Hematopoietic multipotent progenitor cell (in vitro differentiated cells): ENCODE results near the gene IQCM. TPM values are rescaled to one million over a fixed set of nuclear protein-coding genes. Genes with fewer than 3 reads are reported as not detected.
"Not testable (repeated sequence)": the region's sequence is repeated elsewhere in the genome, so short reads cannot be mapped to it uniquely, and the experiment has no call there.

Experiments used
- DNase-seq, 3 donors: peaks; one replicate each; pipeline ENCODE4 v3.0.0-alpha.2; 2011 to 2015; ENCODE audit warnings: low read depth in 2 of 3, low spot score in 2 of 3
- total RNA-seq: library from RNA; depleted of rRNA; stranded (reverse); fragments of >200 nt; gene quantifications from one replicate; pipeline ENCODE4 v1.2.3, GENCODE V29; 2012

The IQCM gene
- total RNA-seq, 1 donor = not detected

DNA sequence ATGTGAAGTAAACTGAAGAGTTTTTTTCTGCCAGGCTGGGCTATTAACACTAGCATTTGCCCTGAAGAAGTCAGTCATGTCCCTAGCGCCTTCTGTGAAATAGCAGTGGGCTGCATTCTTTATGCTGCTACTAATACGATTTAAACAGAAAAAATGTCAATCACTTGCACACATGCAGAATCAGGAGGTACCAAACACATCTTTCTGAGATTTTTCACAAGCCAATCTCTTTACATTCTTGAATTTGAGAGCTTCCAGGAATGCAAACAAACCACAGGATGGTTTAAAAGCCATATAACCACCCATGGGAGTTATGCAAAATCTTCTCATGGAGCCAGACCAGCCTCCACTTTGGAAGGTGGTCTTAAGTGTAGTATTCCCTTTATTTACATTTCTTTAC lies 220.1 kb downstream of the IQCM start:
- DNase-seq = no peak

DNA sequence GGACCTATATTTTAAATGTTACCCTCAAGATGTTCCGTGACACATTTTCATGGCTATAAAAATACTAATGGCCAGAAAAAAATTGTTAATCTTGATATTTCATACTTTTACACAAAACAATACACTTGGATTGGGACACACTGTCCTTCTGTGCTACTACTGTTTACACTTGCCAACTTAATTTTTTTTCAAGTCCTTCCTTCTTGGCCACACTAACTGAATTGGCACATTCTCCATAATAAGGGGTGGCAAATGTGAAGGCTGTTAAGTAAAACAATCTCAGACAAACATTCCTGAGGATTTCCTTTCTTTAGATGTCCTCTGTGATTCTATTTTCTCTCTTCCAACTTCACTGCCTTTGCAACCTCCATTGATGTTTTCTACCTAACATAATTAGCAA lies 225.8 kb downstream of the IQCM start:
- DNase-seq = no peak

DNA sequence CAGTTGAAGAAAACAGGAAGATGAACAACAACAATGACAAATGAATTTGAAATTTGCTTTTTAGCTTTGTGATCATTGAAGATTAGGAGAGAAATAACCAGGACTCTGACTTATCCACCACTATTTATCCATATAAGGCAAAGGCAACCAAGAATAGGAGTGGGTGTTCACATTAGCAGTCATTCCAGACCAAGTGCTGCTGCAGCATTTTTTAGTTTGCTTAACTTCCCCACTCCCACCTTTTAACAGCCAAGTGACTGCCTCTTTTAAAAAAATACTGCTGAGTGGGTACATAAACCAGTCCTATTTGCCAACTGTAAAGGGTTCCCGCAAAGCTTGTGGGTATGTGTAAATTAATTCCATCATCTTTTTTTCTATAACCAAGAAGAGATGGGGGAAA lies 230.9 kb downstream of the IQCM start:
- DNase-seq = no peak

GRCh38 chr4:149574971-149575370 lies 240.7 kb downstream of the IQCM start:
- no peak for DNase-seq

- DNase-seq = no peak
These were observed 242.9 kb downstream of the IQCM start for GRCh38 chr4:149572716-149573115.

DNA sequence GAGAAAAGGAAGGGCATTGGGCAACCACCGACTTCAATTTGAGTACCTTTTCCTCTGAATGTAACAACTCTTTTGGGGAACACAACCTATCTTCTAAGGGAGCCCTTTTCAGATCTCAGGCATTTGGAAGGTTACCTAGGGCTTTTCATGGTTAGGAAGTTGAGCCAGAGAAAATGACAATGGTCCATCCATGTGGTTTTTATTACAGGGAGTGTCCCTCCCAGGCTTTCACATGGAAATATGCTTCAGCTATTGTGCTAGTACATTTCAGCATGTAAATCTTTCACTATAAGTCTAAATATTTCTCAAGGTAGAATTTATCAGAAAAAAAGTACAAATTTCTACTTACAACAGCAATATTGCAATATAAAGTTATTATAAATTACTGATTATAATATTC lies 259.8 kb downstream of the IQCM start:
- DNase-seq = no peak

- DNase-seq = no peak
These were observed 260.5 kb downstream of the IQCM start for GRCh38 chr4:149555146-149555545.

DNA sequence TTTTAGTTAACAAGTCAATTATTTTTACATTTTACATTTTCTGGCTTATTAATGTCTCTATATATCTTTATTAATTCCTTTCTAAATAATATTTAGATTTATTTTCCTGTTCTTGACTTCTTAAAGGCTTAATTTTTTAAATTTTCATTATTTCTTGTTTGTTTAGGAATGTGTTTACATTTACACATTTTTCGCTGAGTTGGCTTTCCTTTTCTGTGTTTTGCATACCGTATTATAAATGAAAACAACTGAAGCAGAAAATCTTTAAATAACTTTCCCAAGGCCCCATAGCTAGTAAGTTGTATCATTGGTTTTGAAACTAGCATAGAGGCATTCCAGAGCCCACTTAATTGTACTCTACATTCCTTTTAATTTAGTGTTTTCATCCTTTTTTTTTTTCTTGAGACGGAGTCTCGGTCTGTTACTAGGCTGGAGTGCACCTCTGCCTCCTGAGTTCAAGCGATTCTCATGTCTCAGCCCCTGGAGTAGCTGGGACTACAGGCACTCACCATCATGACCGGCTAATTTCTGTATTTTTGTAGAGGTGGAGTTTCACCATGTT lies 261.6 kb downstream of the IQCM start:
- no peak for DNase-seq

DNA sequence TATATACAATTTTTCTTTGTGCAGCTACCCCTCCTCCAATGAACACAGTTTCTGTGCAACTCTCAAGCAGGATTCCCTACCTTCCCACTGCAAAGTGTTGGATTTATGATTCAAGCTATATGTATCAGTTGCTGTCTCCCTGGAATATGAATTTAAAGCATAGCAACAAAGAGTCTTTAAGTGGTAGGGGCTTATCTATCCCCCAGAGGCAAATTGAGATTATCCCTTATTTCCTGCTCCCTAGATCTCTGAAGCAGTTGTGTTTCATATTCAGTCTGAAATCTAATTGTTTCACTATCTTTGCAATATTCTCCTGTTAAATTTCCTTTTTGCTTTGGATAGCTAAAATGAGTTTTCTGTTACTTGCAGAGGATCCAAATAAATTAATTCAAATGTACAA lies 263.0 kb downstream of the IQCM start:
- no peak for DNase-seq

GRCh38 chr4:149549911-149550310 lies 265.7 kb downstream of the IQCM start:
- no peak for DNase-seq

- no peak for DNase-seq
These were observed 280.9 kb downstream of the IQCM start for GRCh38 chr4:149534779-149535178.

- DNase-seq = no peak
These were observed 283.8 kb downstream of the IQCM start for GRCh38 chr4:149531861-149532260.

GRCh38 chr4:149523039-149523438 lies 292.6 kb downstream of the IQCM start:
- no peak for DNase-seq

GRCh38 chr4:149521611-149522425 lies 293.8 kb downstream of the IQCM start:
- DNase-seq = no peak

DNA sequence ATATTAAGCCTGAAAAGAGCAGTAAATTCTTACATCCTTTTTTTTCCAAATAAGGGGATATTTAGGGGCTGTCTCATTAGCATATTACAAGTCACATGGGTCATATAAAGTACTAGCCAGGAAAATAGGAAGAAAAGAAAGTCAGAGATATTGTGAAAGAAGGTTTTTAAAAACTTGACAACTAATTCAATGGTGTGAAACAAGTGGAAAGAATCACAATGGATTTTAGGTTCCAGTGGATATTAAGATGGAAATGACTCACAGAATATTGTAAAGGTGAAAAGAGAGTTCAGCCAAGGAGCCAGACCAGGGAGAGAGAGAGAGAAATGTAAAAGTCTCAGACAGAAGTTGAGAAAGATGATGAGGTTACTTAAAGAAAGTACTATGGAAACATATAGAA lies 297.2 kb downstream of the IQCM start:
- no peak for DNase-seq

GRCh38 chr4:149513081-149513480 lies 302.6 kb downstream of the IQCM start:
- DNase-seq = no peak

DNA sequence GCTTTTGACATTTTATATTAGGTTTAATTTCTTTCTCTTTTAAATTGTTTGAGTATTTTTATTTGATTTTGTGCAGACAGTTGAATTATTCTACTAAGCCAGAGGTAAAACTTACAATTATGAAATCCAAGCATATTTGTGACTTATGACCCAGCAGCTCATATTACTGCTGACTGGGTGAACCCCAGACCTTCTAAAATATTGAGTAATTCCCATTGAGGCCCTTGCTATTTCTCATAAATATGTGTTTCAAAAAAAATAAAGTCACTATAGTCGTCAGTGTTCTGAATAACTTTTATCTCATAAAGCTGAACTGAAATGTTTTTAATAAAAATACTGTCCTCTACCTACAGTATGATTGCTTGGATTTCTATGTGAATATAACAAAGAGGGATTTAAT lies 303.1 kb downstream of the IQCM start:
- no peak for DNase-seq

DNA sequence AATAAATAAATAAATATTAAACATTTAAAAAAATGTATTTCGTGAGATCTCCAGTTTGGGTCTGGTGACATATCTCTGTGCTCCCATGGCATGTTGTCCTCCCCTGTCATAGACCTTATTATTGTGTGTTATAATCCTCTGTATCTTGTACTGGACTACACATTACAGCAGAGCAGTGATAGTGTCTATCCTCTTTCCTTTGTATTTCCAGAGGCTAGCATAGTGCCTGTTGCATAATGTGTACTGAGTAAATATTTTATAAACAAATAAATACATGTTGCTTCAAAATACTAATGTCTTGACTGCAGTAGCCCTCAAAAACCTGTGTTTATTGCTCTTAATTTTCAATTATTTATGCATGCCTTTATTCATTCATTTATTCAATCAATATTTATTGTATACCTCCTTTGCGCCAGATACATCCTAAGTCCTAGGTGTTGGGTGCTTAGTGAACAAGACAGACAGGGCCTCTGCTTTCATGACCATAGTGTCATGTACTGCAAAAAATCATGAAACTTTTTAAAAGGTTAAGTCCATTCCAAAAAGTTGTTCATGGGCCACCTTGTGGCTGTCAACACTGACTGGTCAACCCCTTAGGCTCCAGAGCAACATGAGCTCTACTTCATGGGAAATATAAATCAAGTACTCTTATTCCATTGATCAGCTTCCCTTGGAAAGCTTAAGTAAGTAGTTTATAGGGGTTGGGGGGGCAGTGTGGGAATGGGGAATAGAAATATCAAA lies 303.9 kb downstream of the IQCM start:
- no peak for DNase-seq

GRCh38 chr4:149507309-149507708 lies 308.3 kb downstream of the IQCM start:
- not testable (repeated sequence) for DNase-seq

GRCh38 chr4:149500806-149501205 lies 314.8 kb downstream of the IQCM start:
- no peak for DNase-seq

DNA sequence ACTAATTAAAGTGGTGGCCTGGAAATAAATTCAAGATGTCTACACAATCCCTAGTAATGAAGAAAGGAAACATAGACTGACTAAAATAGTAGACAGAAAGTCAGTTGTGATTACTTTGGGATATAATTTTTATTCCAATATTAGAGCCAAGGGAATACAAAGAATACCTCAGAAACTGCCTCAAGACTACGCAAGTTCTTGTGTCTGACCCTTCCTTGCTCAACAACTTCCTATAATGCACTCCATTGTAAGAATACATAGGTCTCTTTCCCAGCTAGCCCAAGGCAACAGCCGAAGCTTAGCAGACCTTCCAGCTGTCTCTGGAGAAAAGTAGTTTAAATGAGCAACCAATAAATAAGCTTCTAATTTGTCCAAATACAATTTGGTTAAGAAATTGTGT lies 315.9 kb downstream of the IQCM start:
- DNase-seq = no peak

- no peak for DNase-seq
These were observed 317.4 kb downstream of the IQCM start for GRCh38 chr4:149498246-149498645.
